Prostate gland (tissue), 2 donors: ENCODE data around the gene FYCO1.

Source experiments
- CTCF ChIP-seq, 4 experiments: fragments of 200-600 bp in 2 of 4; fragments of 450-650 bp in 2 of 4; sonication (generic) in 2 of 4; IDR thresholded peaks; 1 replicate in 3 of 4; 2 replicates in 1 of 4; pipeline ENCODE4 v1.5.1; 2016 to 2019; ENCODE audit warnings: antibody characterized with exemption in 4 of 4, mild to moderate bottlenecking in 2 of 4, moderate library complexity in 2 of 4
- POLR2A ChIP-seq: fragments of 450-650 bp; IDR thresholded peaks from one replicate; pipeline ENCODE4 v1.6.1; 2016; ENCODE audit warnings: antibody characterized with exemption, mild to moderate bottlenecking

- no peak for TF ChIP-seq POLR2A
- no peak for TF ChIP-seq CTCF (IDR thresholded peaks at IDR 0.05)
Measured at GRCh38 chr3:45946875-45947274, 48.7 kb downstream of the FYCO1 start.
